HG03159 (cell line): ENCODE results near the gene SLC2A11.

Experiments used
- ATAC-seq: cut with Tn5 transposase; IDR thresholded peaks from one replicate; pipeline ENCODE4 v1.9.1; 2021; ENCODE audit warnings: mild to moderate bottlenecking, moderate library complexity; ENCODE audit not compliant: unreplicated experiment

SLC2A11 gene

DNA sequence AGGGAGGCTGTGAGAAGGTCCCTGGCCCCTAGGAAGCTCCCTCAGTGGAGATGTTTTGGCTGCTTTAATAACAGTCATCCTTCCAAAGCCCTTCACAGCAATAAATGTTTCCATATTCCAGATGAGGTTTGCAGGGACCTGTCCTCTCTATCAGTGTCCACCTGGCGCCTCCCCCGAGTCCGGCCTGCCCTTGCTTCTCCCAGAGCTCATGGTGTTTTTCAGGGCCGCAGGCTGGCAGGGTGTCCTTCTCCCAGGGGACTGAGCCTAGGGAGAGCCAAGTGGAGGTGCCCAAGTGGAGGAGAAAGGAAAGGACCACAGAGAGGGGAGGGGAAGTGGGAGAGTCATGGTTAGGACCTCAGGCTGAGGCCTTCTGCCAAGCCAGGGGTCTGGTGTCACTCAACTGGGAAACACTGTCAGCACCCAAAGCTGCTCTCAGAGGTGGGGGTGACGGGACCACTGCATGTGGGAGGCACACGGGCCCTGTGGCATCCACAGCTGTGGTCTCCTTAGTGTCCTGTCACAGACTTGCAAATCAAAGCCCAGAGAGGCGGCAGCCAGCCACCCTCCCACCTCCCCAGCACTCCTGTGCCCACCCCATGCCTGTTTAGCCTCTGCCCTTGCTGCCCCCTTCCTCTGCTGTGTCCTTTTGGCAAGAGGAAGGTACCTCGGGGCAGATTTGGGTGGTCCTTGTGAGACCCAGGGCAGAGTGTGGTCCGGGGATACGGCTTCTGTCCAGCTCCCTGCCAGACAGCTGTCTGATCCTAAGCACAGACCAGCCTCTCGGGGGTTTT, 25.3 kb upstream of the SLC2A11 start:
- ATAC-seq = no peak

DNA sequence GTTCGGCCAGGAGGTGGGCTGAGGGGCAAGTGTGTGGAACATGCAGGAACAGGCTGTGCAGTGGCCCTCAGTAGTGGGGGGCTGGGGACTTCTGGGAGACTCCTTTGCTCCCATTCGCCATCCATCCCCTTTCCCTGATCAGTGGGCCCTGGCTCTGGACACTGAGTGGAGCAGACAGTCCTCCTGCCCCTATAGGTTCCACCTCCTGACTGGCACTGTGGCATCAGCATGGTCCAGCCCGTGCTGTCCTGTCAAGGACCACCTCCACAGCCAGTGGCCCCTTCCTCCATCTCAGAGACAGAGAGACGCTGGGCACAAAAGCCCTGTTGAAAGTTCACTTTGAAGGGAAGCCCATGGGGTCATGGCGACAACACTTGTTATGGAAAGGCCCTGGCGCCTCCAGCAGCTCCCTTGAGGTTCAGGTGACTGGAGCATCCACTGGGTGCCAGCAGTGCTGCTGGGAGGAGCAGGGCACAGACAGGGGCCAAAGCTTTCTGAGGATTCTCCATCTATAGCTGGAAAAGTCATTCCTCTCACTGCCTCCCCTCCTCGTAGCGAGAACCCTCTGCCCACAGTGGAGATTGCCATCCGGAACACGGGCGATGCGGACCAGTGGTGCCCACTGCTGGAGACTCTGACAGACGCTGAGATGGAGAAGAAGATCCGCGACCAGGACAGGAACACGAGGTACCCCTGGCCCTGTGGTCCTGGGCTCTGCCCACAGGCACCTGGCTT, 24.5 kb upstream of the SLC2A11 start:
- no peak for ATAC-seq

DNA sequence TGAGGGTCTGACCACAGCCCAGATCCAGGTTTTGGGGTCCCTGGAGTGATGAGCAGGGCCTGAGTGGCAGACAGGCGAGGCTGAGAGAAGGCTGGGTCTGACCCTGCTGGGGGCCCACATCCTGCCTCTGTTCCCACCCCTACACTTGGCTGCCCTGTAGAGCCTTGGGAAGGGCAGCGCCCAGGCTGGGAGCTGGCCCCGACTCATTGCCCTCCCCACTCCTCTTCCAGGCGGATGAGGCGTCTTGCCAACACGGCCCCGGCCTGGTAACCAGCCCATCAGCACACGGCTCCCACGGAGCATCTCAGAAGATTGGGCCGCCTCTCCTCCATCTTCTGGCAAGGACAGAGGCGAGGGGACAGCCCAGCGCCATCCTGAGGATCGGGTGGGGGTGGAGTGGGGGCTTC, 23.8 kb upstream of the SLC2A11 start:
- ATAC-seq = no peak

DNA sequence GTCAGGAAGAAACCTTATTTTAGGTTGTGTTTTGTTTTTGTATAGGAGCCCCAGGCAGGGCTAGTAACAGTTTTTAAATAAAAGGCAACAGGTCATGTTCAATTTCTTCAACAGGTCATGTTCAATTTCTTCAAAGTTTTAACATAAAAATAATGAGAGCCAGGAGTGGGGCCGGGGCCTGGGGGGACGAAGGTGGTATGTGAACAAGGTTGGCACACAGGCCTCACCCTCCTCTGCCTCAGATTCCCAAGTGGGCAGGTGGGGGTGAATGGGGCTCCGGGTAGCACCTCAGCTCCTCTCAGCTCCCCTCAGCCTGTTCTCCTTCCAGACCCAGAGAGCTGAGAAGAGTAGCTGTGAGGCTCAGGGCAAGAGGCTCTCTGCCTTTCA, 23.3 kb upstream of the SLC2A11 start:
- no peak for ATAC-seq

DNA sequence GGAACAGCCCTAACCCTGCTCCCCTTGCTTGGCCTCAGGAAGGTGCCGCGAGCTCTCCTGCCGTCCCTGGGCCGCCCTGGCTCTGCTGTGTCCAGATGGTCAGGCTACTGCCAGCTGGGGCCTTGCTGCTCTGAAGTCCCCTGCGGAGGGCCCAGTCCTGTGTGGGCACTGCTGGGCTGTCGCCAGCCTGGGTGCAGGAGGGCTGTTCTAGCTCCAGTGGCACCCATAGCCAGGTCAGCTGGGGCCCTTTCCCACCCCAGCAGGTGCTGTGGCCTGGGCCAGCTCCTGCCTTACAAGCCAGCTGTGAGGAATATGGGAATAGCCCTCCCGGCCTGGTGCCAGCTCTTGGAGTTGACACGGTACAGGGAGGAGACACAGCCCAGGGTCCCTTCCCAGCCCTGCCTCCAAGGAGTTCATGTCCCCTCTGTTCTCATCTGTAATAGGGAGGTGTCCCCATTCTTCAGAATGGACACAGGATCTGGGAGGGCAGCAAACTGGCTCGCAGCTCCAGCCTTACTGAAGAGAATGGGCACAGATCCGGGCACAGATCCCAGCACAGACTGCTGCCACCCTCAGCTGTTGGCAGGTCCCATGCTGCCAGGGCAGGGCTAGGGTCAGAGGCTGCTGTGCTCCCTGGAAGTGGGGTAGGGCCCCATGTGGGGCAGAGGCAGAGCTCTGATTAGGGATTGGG, 22.7 kb upstream of the SLC2A11 start:
- ATAC-seq = no peak

DNA sequence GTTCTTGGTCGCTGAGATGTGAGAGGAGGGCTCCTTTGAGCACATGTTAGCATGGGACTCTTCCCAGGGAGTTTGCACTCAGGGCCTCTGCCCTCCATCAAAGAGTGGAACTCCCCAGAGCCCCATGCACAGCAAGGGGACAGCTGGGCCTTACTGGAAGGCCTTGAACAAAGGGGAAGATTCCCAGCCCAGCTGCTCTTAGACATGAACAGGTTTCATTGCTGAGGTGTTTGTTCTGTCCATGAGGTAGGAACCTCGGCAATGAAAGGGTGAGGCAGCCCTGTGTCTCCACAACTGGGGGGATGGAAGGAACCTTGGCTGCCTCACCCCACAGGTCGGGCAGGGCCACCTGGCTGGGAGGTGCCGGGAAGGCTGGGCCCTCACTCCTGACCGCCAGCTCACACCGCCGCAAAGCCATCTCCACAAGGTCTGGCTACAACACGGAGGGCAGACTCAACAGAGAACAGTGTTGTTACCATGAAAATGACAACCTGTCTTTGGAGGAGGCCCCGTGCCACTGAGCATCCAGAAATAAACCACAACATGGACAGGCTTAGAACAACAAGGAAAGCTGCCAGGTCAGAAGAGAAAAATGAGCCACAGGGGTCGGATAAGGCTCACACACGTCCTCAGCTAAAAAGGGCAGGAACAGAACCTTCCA, 22.1 kb upstream of the SLC2A11 start:
- no peak for ATAC-seq

DNA sequence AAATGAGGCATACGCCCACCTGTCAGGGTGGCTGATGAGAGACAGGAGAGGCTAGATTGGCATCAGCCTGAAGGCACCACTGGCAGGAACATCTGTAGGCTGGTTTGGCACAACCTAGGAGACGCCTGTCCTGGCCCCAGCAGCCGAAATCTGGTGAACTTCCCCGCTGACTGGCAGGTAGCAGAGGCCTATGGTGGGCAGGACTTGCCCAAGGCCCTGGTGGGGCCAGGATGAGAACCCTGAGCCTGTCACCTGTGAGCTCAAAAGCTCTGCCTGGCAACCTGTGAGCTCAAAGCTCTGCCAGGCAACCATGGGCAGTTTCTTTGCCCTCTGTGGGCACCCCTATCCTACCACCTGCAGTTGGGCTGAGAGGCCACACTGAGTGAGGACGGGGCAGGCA, 21.4 kb upstream of the SLC2A11 start:
- ATAC-seq = no peak

DNA sequence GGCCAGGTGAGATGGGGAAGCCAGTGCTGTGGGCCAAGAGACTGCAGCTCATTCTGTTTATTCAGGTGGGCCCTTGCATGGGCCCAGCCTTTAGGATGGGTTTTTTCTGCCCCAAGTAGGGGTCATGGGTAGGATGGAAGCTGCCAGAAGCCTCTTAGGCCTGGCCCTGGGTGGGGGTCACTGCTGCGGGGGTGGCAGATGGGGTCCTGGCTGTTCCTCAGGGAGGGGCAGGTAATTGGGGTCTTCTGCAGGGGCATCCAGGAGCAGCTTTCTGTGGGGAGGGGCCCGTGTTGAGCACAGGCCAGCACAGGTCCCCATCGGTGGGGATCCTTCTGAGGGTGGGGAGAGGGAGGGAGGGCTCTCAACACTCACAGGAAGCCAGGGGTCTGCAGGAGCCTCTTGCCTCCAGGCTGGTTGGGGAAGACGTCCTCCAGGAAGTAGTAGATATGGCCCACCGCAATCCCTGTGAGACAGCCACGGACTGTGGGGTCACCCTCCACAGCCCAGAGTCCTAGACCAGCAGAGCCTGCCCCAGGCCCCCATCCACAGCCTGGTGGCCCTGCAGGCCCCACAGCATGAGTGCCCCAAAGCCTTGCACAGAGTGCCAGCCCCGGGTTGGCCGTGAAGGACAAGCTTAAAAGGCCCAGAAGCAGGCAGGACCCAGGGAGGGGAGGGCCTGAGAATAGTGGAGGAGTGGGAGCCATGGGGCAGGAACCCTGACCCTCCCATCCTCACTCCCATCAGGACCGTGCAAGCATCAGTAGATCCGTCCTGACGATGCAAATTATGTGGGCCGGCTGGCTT, 20.8 kb upstream of the SLC2A11 start:
- no peak for ATAC-seq

DNA sequence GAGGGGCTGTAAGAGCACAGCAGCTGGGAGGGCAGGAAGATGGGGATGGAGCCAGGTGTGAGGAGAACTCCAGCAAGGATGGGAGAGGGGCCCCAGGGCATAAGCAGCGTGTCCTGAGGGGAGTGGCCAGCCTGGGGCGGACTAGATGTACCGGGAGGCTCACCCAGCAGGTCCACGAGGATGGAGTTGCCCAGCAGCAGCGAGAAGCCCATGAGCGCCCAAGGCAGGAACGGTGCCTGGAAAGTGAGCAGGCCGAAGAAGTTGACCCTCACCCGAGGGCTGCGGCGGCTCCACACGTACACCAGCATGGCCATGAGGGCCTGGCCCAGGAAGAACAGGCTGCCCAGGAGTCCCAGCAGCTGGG, 20.2 kb upstream of the SLC2A11 start:
- ATAC-seq = no peak

DNA sequence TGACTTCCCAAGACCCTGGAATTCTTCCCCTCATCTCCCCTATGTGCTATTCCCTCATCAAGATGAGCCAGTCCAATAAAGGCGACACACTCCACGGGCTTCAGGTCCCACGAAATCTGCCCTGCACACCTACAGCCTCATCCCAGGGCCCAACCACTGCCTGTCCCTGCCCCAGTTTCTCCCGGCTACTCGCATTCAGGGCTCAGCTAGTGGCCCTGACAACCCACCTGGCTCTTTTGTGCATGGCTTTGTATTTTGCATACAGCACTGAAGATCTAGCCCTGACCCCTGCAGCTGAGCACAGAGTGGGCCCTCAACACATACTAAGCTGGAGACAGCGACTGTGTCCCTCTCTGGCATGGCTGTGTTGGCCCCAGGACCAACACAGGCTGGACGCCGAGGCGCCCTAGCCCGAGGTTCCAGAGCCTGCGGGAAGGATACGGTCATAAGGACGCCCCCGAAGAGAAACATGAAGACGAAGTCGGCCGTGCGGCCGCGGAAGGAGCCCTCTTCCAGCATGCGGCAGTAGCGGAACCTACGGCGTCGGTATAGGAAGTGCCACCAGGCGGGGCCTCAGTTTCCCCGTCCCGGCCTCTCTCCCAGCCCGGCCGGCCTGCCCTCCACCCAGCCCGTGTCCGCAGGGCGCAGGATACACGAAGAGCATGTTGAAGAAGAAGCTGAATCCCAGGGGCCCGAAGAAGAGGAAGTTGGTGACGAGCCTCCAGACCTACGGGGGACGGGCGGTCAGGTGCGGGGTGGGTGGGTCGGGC, 19.6 kb upstream of the SLC2A11 start:
- ATAC-seq = peak; percentile 17

DNA sequence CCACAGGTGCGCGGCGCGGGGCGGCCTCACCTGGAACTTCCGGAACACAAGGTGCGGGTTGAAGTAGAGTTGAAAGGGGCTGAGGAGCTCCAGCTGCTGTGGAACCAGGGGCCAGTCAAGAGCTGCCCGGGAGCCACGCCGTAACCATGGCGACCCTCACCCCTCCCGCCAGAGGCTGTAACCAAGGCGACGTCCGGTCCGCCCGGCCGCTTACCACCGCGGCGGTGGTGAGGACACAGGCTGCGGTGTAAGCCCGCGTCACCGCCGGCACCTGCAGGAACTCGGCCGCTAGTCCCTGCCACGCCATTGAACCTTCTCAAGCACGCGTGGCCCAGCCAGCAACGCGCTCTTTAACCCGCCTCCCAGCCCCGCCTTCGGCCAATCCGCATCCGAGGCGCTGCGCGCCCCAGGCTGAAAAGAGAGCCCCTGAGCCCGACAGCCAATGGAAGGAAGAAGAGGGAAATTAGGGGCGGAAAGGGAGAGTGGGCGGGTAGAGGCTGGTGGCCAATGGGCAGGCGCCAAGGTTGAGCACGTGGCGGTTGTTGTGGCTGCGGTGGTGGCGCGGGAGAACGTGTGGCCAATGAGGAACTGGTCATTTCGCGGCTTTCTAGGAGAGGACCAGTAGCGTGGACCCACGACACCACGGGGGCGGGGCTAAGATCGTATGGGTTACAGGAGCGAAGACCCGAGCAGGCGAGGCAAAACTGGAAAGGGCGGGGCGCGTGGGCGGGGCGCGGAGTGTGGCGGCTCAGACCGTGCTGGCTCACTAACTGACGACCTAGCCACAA, 18.8 kb upstream of the SLC2A11 start, which contains the start of gene DERL3:
DERL3 (minus strand) TSS at position 326 of the 788 bp plus-strand sequence; CDS start at position 307, 19 bp downstream.
- peak; percentile 73 for ATAC-seq

DNA sequence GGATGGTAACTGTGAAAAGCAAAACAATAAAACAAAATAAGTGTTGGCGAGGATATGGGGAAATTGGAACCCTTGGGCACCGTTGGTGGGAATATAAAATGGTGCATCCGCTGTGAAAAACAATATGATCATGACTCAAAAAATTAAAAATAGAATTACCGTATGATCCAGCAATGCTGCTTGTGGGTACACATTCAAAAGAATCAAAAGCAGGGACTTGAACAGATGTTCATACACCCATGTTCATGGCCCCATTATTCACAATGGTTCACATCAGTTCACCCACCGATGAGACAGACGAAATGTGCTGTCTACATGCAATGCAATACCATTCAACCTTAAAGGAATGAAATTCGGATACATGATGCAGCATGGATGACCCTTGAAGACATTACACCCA, 17.6 kb upstream of the SLC2A11 start:
- ATAC-seq = no peak

DNA sequence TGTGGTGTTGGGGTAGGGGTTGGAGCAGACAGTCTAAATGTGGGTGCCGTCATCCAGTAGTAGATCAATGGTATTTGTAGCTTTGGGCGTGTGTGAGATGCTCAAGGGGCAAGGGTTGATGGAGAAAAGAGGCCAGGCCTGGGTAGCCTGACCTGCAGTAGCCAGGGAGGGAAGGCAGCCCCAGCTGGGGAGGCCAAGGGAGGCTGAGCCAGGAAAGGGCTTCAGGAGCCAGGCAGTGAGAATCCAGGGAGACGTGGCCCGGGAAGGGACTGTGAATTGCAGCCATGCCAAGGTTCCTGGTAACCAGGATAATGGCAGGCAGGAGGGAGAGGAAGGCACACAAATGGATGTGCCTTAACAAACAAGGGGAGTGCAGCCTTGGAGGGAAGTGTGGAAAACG, 16.4 kb upstream of the SLC2A11 start:
- ATAC-seq = no peak

DNA sequence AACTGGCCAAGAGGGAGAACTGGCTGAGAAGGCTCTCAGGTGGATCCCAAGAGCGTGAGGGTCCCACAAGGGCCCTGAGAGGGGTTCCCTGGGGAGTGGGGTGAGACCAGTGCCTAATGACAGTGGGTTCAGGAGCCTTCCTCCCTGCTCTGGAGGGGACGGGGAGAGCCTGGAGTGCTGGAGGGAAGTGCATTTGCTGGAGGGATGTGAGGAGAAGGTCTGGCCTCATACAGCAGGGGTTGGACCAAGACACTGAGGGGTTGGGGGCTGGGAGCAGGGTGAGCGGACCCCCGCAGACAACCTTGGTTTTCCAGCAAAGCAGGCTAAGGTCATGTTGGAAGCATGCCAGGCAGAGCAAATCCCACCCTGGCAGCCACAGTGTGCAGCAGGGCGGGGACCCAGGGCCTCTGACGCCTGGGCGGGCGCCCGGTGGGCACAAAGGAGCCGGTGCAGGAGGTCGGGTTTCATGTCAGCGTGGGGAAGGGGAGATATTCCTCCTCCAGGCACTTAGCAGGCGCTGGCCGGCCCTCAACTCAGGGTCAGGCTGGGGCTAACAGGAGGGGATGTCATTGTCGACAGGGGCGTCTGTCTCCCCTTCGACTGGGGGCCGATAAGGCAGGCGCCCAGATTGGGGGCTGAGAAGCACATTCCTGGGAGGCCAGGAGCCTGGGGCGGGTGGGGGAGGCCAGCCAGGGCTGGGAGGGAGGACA, 15.8 kb upstream of the SLC2A11 start:
- ATAC-seq = no peak

DNA sequence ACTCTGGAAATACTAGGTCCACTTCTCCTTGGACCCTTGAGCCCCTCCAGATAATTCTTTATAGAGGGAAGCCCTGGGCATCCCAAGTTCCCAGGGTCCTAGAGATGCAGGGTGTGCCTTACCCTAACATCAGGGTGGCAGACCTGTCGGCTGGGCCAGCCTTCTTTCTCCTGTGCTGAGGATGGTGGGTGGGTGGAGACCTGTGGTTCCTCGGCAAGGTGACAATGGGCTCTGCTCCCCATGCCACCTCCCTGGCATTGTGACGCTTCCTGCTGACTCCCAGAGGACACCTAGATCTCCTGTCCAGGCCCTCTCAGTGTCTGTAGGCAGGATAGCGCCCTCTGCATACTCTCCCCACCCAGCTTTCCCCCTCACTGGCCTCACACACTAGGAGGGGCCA, 15.1 kb upstream of the SLC2A11 start:
- ATAC-seq = no peak

DNA sequence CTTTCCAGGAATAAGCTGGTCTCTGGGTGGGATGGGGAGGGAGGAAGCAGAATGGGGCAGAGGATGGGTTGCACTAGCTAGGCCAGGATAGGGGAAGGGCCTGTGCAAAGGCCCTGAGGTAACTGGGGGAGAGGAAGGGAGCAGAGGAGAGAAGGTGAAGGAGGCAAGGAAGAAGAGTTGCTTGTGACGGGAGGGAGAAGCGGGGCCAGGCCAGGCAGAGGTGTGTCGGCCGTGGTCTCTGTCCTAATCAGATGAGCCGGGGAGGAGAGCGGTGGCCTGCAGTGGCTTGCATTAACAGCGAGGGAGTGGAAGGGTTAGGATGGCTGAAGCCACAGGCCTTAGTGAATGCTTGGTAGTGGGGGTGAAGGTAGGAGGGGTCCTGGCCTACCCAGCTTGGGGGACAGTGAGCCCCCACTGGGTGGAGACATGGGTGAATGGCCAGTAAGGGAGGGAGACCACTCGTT, 12.9 kb upstream of the SLC2A11 start:
- no peak for ATAC-seq

DNA sequence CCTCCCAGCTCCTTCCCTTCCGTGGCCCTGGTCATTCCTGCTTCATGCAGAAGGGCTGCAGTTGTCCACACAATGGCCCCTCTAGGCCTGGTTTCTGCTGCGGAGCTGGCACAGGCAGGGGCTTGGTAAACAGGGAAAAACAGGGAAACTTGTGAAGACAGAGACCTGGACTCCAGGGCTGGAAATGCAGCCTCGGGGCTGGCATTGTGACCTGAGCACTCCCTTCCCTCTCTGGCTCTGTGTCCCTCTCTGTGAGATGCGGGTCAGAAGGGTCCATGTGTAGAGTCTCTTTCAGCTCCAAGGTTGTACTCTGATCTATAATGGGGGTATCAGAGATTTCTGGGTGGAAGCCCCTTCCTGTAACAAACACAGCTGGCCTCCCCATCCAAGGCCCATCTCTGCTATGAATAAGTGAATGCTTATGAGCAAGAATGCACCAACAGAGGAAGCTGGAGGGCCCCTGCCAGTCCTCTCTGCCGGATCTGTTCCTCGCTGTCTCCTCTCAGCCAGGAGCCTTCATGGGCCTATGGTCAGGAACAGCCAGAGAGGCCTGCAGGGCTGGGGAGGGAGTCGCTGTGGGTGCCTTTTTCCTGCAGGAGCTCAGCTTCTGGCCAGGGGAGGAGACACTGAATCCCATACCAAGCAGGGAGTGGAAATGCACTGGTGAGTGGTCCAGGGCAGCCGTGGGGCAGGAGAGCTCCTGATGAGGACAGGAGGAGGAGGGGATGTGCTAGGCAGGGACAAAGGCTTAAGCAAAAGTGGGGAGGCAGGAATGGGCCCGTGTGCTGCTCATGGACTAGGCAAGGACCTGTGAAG, 12.2 kb upstream of the SLC2A11 start:
- no peak for ATAC-seq
